DOHH2 (cell line): ENCODE results near the gene RGS17.

Experiments
- CTCF ChIP-seq: fragments of 200-600 bp; sonication (generic); IDR thresholded peaks from one replicate; pipeline ENCODE4 v1.5.1; 2014; ENCODE audit warnings: antibody characterized with exemption, mild to moderate bottlenecking, low read depth, low read length; ENCODE audit not compliant: poor library complexity, severe bottlenecking
- EZH2phosphoT487 ChIP-seq: fragments of 200-600 bp; sonication (generic); IDR thresholded peaks from 2 replicates; pipeline ENCODE4 v1.6.1; 2017; ENCODE audit warnings: borderline replicate concordance, mild to moderate bottlenecking, antibody characterized with exemption, low read length, moderate library complexity, mixed read lengths

- TF ChIP-seq CTCF (no peak), EZH2phosphoT487 (no peak)
These were observed 144.1 kb downstream of the RGS17 start for GRCh38 chr6:152986978-152987377.
